Measurements from ENCODE around the gene TMEM248.
"Not testable (repeated sequence)": the region's sequence is repeated elsewhere in the genome, so short reads cannot be mapped to it uniquely, and the experiment has no call there.

DNA sequence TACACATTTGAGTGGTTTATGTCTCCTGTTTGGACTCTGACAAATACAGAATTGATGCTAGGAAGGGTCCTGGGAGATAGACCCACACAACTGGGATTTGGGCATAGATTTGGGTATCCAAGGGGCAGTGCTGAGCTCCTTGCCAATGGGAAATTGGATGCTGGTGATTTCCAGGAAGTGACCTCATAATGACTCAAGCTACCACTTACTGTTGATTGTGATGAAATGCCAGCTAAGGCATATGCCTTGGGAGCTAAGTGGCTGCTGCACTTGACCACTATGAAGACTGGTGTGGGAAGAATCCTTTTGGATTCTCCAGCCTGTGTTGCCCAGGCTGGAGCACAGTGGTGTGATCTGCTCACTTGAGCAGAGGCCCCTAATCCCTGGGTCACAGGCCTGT is 36.5 kb upstream of the TMEM248 start:
- not testable (repeated sequence) for TF ChIP-seq ZNF624, GLIS2, ZNF501, ZNF350, IKZF3 (tag by site-specific recombination; IDR thresholded peaks at IDR 0.05)
- TF ChIP-seq, protein P1, sequence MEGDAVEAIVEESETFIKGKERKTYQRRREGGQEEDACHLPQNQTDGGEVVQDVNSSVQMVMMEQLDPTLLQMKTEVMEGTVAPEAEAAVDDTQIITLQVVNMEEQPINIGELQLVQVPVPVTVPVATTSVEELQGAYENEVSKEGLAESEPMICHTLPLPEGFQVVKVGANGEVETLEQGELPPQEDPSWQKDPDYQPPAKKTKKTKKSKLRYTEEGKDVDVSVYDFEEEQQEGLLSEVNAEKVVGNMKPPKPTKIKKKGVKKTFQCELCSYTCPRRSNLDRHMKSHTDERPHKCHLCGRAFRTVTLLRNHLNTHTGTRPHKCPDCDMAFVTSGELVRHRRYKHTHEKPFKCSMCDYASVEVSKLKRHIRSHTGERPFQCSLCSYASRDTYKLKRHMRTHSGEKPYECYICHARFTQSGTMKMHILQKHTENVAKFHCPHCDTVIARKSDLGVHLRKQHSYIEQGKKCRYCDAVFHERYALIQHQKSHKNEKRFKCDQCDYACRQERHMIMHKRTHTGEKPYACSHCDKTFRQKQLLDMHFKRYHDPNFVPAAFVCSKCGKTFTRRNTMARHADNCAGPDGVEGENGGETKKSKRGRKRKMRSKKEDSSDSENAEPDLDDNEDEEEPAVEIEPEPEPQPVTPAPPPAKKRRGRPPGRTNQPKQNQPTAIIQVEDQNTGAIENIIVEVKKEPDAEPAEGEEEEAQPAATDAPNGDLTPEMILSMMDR (tag by site-specific recombination; IDR thresholded peaks at IDR 0.05), result not testable (repeated sequence)
- TF ChIP-seq, protein P2, sequence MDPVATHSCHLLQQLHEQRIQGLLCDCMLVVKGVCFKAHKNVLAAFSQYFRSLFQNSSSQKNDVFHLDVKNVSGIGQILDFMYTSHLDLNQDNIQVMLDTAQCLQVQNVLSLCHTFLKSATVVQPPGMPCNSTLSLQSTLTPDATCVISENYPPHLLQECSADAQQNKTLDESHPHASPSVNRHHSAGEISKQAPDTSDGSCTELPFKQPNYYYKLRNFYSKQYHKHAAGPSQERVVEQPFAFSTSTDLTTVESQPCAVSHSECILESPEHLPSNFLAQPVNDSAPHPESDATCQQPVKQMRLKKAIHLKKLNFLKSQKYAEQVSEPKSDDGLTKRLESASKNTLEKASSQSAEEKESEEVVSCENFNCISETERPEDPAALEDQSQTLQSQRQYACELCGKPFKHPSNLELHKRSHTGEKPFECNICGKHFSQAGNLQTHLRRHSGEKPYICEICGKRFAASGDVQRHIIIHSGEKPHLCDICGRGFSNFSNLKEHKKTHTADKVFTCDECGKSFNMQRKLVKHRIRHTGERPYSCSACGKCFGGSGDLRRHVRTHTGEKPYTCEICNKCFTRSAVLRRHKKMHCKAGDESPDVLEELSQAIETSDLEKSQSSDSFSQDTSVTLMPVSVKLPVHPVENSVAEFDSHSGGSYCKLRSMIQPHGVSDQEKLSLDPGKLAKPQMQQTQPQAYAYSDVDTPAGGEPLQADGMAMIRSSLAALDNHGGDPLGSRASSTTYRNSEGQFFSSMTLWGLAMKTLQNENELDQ (tag by site-specific recombination; IDR thresholded peaks at IDR 0.05; ENCODE audit: low read depth), result not testable (repeated sequence)
- TF ChIP-seq, protein P3, sequence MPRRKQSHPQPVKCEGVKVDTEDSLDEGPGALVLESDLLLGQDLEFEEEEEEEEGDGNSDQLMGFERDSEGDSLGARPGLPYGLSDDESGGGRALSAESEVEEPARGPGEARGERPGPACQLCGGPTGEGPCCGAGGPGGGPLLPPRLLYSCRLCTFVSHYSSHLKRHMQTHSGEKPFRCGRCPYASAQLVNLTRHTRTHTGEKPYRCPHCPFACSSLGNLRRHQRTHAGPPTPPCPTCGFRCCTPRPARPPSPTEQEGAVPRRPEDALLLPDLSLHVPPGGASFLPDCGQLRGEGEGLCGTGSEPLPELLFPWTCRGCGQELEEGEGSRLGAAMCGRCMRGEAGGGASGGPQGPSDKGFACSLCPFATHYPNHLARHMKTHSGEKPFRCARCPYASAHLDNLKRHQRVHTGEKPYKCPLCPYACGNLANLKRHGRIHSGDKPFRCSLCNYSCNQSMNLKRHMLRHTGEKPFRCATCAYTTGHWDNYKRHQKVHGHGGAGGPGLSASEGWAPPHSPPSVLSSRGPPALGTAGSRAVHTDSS (tag by site-specific recombination; IDR thresholded peaks at IDR 0.05), result not testable (repeated sequence)
- TF ChIP-seq, protein P4, sequence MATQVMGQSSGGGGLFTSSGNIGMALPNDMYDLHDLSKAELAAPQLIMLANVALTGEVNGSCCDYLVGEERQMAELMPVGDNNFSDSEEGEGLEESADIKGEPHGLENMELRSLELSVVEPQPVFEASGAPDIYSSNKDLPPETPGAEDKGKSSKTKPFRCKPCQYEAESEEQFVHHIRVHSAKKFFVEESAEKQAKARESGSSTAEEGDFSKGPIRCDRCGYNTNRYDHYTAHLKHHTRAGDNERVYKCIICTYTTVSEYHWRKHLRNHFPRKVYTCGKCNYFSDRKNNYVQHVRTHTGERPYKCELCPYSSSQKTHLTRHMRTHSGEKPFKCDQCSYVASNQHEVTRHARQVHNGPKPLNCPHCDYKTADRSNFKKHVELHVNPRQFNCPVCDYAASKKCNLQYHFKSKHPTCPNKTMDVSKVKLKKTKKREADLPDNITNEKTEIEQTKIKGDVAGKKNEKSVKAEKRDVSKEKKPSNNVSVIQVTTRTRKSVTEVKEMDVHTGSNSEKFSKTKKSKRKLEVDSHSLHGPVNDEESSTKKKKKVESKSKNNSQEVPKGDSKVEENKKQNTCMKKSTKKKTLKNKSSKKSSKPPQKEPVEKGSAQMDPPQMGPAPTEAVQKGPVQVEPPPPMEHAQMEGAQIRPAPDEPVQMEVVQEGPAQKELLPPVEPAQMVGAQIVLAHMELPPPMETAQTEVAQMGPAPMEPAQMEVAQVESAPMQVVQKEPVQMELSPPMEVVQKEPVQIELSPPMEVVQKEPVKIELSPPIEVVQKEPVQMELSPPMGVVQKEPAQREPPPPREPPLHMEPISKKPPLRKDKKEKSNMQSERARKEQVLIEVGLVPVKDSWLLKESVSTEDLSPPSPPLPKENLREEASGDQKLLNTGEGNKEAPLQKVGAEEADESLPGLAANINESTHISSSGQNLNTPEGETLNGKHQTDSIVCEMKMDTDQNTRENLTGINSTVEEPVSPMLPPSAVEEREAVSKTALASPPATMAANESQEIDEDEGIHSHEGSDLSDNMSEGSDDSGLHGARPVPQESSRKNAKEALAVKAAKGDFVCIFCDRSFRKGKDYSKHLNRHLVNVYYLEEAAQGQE (tag by site-specific recombination; IDR thresholded peaks at IDR 0.05), result not testable (repeated sequence)
